HL-60 (cell line): ENCODE results near the gene MBD4.

Experiments
- DNase-seq, 2 experiments: peaks; one replicate each; pipeline ENCODE4 v3.0.0-alpha.2; 2010 to 2020; ENCODE audit warnings: low read depth in 1 of 2, low spot score in 1 of 2
- H3K27ac ChIP-seq: fragments of 250-450 bp; sonication (Bioruptor Pico); replicated peaks from 2 replicates; pipeline ENCODE4 v1.5.1; 2020; ENCODE audit warnings: mild to moderate bottlenecking, moderate library complexity
- H3K27me3 ChIP-seq: fragments of 250-450 bp; sonication (Bioruptor Pico); 2 replicates; pipeline ENCODE4 v1.5.1; 2021; ENCODE audit warnings: mild to moderate bottlenecking, moderate library complexity; ENCODE audit not compliant: insufficient read depth, poor library complexity, severe bottlenecking
- H3K4me3 ChIP-seq: replicated peaks from 2 replicates; pipeline ENCODE4 v1.5.1; 2011; ENCODE audit warnings: mild to moderate bottlenecking, control low read depth, low read length; ENCODE audit not compliant: insufficient read depth
- GABPA ChIP-seq: IDR thresholded peaks from 2 replicates; pipeline ENCODE4 v1.6.1; 2012; ENCODE audit warnings: low read depth
- POLR2AphosphoS5 ChIP-seq: IDR thresholded peaks from 2 replicates; pipeline ENCODE4 v1.6.1; 2012; ENCODE audit warnings: low read depth
- SPI1 ChIP-seq: IDR thresholded peaks from 2 replicates; pipeline ENCODE4 v1.6.1; 2012; ENCODE audit warnings: low read depth, mild to moderate bottlenecking, borderline replicate concordance
- TF ChIP-seq, protein P1 (sequence below): IDR thresholded peaks from 2 replicates; pipeline ENCODE4 v1.6.1; 2012; ENCODE audit warnings: low read depth; ENCODE audit not compliant: insufficient replicate concordance
- TF ChIP-seq, protein P2 (sequence below): IDR thresholded peaks from one replicate; pipeline ENCODE4 v1.5.1; 2011; ENCODE audit warnings: low read length, control low read depth, inconsistent platforms; ENCODE audit not compliant: insufficient read depth

Gene MBD4

DNA sequence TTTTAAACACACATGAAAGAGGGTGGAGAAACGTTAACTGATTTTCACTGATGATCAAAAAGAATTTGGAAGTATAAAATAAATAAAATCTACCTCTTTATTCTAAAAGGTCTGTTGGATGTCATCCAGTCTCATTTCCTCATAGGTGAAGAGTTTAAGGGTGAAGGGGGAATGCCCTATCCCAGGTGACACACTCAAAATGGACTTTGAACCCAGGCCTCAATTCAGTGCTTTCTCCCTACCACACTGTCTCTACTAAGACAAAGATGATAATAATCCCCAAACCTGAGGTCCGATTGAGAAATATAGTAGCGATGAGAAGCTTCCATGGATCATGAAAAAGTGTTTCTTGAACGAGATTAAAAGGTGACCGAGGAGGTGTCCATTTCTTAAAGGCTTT is 6.2 kb downstream of the MBD4 start:
- TF ChIP-seq POLR2AphosphoS5, result no peak
- no peak for DNase-seq

DNA sequence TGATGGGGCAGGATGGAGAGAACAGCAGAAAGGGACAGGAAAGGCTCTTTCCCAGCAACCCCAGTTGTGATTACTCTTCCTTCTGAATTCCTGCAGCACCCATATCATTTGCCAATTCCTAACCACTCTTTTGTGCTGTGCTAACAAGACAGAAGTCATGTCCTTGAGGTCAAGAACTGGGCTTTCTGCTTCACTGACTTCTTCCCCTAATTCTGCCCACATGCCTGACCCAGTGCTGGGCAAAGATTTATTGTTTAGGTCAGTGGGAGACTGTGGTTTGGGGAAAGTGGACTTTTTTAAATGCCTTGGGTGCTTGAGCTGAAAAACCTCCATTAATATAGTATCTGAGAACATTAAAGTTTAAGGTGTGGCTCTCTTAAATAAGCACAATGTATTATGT is 7.1 kb downstream of the MBD4 start:
- Histone ChIP-seq H3K27ac (no peak overlapping the region), H3K4me3 (no peak overlapping the region), H3K27me3 (no peaks in the 10 kb centered on the region)
- TF ChIP-seq, protein P1, sequence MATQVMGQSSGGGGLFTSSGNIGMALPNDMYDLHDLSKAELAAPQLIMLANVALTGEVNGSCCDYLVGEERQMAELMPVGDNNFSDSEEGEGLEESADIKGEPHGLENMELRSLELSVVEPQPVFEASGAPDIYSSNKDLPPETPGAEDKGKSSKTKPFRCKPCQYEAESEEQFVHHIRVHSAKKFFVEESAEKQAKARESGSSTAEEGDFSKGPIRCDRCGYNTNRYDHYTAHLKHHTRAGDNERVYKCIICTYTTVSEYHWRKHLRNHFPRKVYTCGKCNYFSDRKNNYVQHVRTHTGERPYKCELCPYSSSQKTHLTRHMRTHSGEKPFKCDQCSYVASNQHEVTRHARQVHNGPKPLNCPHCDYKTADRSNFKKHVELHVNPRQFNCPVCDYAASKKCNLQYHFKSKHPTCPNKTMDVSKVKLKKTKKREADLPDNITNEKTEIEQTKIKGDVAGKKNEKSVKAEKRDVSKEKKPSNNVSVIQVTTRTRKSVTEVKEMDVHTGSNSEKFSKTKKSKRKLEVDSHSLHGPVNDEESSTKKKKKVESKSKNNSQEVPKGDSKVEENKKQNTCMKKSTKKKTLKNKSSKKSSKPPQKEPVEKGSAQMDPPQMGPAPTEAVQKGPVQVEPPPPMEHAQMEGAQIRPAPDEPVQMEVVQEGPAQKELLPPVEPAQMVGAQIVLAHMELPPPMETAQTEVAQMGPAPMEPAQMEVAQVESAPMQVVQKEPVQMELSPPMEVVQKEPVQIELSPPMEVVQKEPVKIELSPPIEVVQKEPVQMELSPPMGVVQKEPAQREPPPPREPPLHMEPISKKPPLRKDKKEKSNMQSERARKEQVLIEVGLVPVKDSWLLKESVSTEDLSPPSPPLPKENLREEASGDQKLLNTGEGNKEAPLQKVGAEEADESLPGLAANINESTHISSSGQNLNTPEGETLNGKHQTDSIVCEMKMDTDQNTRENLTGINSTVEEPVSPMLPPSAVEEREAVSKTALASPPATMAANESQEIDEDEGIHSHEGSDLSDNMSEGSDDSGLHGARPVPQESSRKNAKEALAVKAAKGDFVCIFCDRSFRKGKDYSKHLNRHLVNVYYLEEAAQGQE, result no peak
- TF ChIP-seq GABPA, result no peak
- TF ChIP-seq SPI1, result no peak
- TF ChIP-seq, protein P2, sequence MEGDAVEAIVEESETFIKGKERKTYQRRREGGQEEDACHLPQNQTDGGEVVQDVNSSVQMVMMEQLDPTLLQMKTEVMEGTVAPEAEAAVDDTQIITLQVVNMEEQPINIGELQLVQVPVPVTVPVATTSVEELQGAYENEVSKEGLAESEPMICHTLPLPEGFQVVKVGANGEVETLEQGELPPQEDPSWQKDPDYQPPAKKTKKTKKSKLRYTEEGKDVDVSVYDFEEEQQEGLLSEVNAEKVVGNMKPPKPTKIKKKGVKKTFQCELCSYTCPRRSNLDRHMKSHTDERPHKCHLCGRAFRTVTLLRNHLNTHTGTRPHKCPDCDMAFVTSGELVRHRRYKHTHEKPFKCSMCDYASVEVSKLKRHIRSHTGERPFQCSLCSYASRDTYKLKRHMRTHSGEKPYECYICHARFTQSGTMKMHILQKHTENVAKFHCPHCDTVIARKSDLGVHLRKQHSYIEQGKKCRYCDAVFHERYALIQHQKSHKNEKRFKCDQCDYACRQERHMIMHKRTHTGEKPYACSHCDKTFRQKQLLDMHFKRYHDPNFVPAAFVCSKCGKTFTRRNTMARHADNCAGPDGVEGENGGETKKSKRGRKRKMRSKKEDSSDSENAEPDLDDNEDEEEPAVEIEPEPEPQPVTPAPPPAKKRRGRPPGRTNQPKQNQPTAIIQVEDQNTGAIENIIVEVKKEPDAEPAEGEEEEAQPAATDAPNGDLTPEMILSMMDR, result no peak
- no peak for TF ChIP-seq POLR2AphosphoS5
- no peak for DNase-seq

More for the DNA sequence above, 6.2 kb downstream of the MBD4 start:
- Histone ChIP-seq H3K4me3 (no peak overlapping the region), H3K27me3 (no peaks in the 10 kb centered on the region), H3K27ac (no peak overlapping the region)

DNA sequence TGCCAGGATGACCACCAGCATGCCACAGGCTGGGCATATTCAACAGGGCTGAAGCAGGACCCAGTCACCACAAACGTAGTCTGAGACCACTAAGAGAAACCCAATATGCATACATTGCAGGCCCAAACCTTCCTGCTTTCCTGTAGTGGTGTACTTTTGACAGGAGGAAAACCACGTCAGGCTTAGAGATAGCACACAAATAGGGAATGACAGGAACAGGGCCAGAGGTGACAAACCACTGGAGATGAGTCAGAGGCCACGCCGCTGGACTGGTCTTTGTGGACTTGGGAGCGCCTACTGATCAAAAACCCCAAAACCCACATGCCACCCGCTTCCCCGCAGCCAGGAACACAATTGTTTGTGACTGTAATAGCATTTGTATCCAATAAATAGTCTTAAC is 7.7 kb downstream of the MBD4 start:
- no peak overlapping the region for H3K27ac ChIP-seq
- TF ChIP-seq, protein P2, result no peak
- TF ChIP-seq, protein P1, result no peak
- TF ChIP-seq SPI1, result no peak
- TF ChIP-seq POLR2AphosphoS5, result no peak
- no peak for TF ChIP-seq GABPA
- no peaks in the 10 kb centered on the region for H3K27me3 ChIP-seq
- no peak for DNase-seq
- no peak overlapping the region for H3K4me3 ChIP-seq

DNA sequence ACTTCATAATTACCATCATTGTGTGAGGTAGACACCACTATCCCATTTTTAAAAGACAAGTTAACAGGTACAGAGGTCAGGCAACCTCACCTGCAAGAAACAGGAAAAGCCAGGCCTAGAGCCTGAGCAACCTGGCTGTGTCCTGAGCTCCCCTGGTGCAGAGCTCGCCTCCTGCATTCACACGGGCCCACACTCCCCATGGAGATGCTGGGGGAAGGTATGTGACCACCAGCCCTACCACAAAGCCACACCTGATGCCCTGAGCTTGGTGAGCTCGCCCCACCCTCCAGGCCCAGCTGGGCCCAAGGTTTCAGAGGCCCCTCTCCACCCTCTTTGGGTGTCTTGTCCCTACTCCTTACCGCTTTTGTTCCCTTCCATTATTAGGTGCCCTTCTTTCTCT is 10.1 kb downstream of the MBD4 start:
- no peaks in the 10 kb centered on the region for H3K27me3 ChIP-seq
- TF ChIP-seq POLR2AphosphoS5, result peak; percentile 46; the same call in 1 of the 2 replicates
- TF ChIP-seq SPI1, result no peak
- TF ChIP-seq, protein P2, result no peak
- no peak for DNase-seq
- H3K27ac ChIP-seq, result no peak overlapping the region
- H3K4me3 ChIP-seq, result no peak overlapping the region
